KOPT-K1 (cell line): ENCODE results near the gene ACHE.
"Not testable (repeated sequence)": the region's sequence is repeated elsewhere in the genome, so short reads cannot be mapped to it uniquely, and the experiment has no call there.

Experiments used
- H3K27ac ChIP-seq: fragments of 200-600 bp; sonication (generic); 2 replicates; pipeline ENCODE4 v1.5.1; 2016; ENCODE audit warnings: antibody characterized with exemption, mild to moderate bottlenecking, low read depth, low read length; ENCODE audit not compliant: poor library complexity, severe bottlenecking
- H3K36me3 ChIP-seq: fragments of 200-600 bp; sonication (generic); 2 replicates; pipeline ENCODE4 v1.5.1; 2017; ENCODE audit warnings: antibody characterized with exemption, mild to moderate bottlenecking, low read length, moderate library complexity; ENCODE audit not compliant: insufficient read depth
- H3K9me3 ChIP-seq: fragments of 200-600 bp; sonication (generic); 2 replicates; pipeline ENCODE4 v1.5.1; 2017; ENCODE audit warnings: antibody characterized with exemption, low read length, mild to moderate bottlenecking; ENCODE audit not compliant: insufficient read depth, poor library complexity, severe bottlenecking

The ACHE gene

DNA sequence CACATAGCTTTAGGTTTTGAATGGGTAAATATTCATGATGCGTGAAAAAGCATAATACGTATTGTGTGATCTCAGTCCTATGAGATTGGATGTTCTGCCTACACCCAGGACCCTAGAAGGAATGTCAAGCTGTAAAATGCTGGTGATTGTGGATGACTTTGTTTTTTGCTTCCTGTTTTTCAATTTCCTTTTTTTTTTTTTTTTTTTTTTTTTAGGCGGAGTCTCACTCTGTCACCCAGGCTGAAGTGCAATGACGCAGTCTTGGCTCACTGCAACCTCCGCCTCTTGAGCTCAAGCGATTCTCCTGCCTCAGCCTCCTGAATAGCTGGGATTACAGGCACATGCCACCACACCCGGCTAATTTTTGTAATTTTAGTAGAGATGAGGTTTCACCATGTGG, 14.8 kb upstream of the ACHE start:
- H3K9me3 ChIP-seq, H3K27ac ChIP-seq, H3K36me3 ChIP-seq: not testable (repeated sequence)

GRCh38 chr7:100908512-100908911, 12.8 kb upstream of the ACHE start:
- Histone ChIP-seq H3K9me3 (peaks cover 9% of the 10 kb centered on the region), H3K36me3 (no peaks in the 10 kb centered on the region), H3K27ac (no peak overlapping the region)

- H3K9me3 ChIP-seq, result no peaks in the 10 kb centered on the region
- H3K36me3 ChIP-seq, result no peaks in the 10 kb centered on the region
- H3K27ac ChIP-seq, result no peak overlapping the region
These were observed 7.0 kb upstream of the ACHE start for GRCh38 chr7:100902638-100903037.

DNA sequence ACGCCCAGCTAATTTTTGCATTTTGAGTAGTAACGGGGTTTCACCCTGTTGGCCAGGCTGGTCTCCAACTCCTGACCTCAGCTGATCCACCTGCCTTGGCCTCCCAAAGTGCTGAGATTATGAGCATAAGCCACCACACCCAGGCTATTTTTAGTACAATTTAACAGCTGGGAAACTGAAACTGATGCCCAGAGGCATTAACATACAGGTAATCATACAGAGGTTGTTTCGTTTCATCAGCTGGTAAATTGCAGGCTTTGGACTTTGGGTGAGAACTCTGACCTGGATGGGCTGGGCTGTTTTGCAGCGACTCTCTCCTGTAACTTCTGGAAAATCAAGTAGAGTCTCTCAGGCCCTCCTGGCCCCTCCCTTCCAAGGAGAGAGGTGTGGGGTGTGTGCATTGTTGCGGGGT, 6.2 kb upstream of the ACHE start:
- Histone ChIP-seq H3K9me3 (no peaks in the 10 kb centered on the region), H3K36me3 (no peaks in the 10 kb centered on the region), H3K27ac (no peak overlapping the region)

- Histone ChIP-seq H3K36me3 (no peaks in the 10 kb centered on the region), H3K9me3 (no peaks in the 10 kb centered on the region), H3K27ac (no peak overlapping the region)
These were observed 5.3 kb upstream of the ACHE start for GRCh38 chr7:100900978-100901377.

- Histone ChIP-seq H3K9me3 (no peaks in the 10 kb centered on the region), H3K36me3 (no peaks in the 10 kb centered on the region), H3K27ac (no peak overlapping the region)
These were observed 3.7 kb upstream of the ACHE start for GRCh38 chr7:100899432-100899831.

- Histone ChIP-seq H3K36me3 (no peaks in the 10 kb centered on the region), H3K9me3 (no peaks in the 10 kb centered on the region), H3K27ac (no peak overlapping the region)
These were observed 2.2 kb upstream of the ACHE start for GRCh38 chr7:100897772-100898454.

DNA sequence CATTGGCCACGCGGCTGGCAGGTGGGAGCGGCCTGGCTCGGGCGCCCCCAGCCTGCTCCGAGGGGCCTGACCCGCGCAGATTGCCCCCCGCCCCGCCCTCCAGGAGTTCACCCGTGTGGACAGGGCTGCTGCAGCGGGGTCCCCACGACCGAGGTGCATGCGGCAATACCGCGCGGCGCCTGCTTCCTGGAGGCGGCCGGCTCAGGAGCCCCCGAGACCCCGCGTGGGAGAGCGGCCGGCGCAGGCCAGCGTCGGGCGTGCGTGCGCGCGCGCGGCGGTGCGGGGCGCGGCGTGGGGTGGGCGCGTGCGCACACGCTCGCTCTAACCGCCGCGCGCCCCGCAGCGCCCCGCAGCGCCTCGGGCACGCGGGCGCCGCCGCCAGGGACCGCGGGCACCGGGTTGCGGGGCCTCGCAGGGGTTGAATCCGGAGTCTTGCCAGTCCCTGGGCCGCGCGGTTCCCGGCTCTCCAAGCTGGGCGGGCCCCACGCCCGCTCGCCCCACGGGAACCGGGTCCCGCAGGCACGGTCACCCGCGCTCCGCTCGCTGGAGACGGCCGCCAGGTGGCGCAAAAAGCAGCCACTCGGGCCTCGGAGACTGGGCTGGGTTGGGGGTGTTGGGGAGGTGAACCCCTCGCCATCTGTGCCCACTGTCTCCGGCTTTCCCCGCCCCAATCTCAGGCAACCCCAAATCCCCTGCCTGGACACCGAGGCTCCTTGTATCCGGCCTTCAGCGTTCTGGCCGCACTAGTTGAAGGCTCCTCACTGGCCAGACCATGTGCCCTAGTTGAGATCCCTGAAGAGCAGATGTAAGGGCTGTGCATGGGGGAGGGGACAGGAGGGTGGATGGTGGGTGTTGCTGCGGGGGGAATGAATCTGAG, 1.3 kb upstream of the ACHE start:
- Histone ChIP-seq H3K36me3 (no peaks in the 10 kb centered on the region), H3K27ac (no peak overlapping the region), H3K9me3 (no peaks in the 10 kb centered on the region)

DNA sequence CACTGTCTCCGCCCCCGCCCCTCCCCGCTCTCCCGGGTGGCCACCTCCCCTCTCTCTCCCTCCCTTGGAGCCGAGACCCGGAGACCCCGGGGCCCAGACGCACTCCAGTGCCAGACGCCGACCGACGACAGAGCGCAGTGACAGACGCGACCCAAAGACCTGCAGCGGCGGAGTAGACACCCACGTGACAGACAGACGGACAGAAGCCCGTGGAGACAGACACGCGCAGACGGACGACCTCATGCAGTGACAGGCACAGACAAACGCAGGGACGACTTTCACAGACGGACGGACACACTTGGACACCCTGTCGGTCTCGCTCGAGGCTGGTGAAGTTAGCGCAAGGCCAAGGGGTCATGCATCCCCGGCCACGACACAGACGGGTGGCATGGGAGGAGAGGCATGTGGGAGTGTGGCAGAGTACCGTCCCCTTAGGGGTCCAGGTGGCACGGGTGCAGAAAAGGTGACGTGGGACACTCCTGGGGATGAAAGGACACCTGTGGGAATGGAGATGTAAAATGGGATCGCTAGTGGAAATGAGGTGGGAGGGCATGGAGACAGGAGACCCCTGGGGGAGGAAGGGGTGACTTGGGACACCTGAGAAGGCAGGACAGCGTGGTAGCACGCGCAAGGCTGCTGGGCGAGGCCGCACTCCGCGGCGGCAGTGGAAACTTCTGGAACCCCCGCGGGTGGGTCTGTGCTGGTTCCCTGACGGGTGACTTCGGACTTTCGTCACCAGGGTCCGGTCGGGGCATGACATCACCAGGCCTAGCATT, 456 bp upstream of the ACHE start:
- Histone ChIP-seq H3K36me3 (no peaks in the 10 kb centered on the region), H3K9me3 (no peaks in the 10 kb centered on the region), H3K27ac (no peak overlapping the region)

DNA sequence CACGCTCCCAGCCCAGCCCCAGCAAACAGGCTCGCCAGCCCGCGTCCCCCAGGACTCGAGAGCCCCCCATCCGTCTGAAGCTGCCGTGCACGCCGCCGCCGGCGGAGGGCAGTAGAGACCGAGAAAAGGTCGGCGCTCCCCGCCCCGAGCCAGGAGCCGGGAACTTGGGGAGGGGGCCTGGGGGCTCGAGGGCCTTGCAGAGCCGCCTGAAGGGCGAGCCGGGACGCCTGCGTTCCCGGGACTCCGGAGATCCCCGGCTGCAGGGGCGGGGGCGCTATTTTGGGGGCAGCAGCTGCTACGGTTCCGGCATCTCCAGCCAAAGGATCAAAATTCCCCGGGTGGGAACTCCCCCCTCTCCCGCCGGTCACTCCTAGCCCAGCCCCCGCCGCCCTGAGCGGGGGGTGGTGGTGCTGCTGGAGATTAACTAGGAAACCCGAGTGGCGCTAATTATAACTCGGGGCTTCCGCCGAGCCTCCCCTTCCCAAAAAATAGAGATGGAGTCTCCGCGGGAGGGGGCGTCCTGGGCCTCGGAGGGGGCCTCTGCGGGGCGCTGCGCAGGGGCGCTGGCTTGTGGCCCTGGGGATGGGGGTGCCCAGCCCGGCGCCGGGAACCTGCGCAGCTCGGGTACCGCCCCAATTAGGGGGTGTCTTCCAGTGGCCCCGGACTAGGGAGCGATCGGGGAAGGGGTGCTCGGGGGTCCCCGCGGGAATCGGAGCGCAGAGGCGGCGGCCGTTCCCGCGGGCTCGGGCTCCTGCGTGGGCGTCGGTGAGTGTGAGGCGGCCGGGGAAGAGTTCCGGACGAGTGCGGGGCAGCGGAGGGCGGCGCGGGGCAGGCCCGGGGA, 608 bp downstream of the ACHE start:
- Histone ChIP-seq H3K36me3 (no peaks in the 10 kb centered on the region), H3K27ac (no peak overlapping the region), H3K9me3 (no peaks in the 10 kb centered on the region)

DNA sequence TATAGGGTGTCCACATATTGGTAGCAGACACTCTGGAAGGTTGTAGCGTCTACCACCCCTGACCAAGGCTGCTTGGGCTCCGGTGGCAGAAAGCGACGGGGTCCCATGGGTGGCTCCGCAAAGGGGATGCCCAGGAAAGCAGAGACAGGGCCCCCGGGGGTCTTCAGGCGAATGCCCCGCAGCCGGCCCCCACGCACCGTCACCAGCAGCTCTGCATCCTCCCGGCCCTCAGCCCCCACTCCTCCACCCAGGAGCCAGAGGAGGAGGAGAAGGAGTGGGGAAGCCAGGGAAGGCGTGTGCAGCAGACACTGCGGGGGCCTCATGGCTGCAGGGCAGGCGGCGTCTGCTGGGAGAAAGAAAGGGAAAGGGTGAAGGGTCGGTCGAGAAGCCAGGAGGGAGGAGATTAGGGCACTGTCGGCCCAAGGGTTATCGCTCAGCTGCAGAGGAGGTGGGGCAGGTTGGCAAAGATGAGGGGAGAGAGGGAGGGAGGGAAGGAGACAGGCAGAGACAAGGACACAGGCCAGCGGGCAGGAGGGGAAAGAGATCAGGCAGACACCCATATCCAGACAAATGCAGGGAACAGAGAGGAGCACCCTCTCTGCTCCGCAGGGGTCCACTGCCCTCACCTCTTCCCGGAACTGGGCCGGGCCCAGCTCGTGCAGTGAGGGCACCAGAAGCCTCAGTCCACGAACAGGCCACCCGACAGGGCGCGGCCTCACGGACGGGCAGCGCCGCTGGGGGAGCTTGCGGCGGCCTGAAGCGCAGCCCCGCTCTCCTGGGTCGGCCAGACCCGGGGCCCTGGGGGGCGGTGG, 1.6 kb downstream of the ACHE start:
- Histone ChIP-seq H3K36me3 (no peaks in the 10 kb centered on the region), H3K9me3 (no peaks in the 10 kb centered on the region), H3K27ac (no peak overlapping the region)

DNA sequence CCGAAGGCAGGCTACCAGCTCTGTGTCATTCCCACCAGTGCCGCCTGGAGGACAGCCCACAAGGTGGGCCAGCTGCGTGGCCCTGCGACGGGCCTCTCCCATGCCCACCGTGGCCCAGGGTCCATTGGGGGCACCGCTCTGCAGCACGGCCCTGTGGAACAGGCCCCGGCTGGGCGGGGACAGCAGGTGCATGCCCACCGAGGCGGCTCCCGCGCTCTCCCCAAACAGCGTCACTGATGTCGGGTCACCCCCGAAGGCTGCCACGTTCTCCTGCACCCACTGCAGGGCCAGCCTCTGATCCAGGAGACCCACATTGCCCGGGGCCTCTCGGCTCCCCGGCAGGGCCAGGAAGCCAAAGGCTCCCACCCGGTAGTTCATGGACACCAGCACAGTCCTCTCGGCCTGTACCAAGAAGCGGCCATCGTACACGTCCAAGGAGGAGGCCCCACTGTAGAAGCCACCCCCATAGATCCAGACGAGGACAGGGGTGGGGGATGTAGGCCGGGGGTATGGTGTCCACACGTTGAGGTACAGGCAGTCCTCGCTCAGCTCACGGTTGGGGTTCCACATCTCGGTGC, 2.3 kb downstream of the ACHE start:
- Histone ChIP-seq H3K36me3 (peaks cover 5% of the 10 kb centered on the region), H3K27ac (no peak overlapping the region), H3K9me3 (no peaks in the 10 kb centered on the region)

DNA sequence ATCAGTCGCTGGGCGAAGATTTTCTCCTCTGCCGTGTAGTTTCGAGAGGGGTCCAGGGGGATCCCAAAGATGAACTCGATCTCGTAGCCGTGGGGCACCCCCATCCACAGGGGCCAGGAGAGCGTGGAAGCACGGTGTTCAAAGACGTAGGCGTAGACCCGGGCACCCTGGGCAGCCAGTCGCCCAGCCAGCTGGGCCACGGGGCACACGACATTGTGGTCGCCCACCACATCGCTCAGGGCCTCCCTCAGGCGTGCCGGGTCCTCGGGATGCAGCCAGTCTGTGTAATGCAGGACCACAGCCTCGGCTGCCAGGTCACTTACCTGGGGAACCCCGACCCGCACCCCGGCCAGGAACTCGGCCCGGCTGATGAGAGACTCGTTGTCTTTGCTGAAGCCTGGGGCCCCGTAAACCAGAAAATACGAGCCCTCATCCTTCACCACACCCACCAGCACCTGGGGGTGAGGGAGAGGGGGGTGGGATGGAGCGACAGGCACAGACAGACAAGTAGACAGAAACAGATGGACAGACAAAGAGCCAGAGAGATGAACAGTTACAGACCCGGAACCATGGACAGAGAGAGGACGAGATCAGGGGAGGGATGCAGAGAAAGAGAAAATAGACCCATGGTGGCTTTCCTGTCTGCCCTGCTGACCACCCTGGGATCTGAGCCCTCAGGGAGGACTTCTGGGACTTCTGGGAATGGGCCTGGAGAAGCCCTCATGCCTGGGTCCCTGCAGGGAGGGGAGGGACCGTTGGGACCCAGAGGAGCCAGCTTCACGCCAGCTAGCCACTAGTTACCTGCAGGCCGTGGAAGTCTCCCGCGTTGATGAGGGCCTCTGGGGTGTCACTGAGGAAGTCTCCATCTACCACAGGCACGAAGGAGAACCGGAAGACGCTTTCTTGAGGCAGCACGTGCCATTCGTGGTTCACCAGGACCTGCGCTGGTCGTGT, 3.0 kb downstream of the ACHE start:
- H3K27ac ChIP-seq, result no peak overlapping the region
- H3K36me3 ChIP-seq, result peaks cover 13% of the 10 kb centered on the region
- no peaks in the 10 kb centered on the region for H3K9me3 ChIP-seq
